NCI-H2107 treated with DMSO at 0.1 percent for 48 hours (cell line): Measurements from ENCODE around the gene RC3H2.
"Not testable (repeated sequence)": the region's sequence is repeated elsewhere in the genome, so short reads cannot be mapped to it uniquely, and the experiment has no call there.

Experiments
- DNase-seq: peaks from one replicate; lab custom pipeline; 2025; ENCODE audit not compliant: unreplicated experiment; lab: John Stamatoyannopoulos, UW

The RC3H2 gene

GRCh38 chr9:122922713-122923112, 17.6 kb upstream of the RC3H2 start:
- no peak for DNase-seq

- DNase-seq: no peak
Observed at GRCh38 chr9:122918310-122918709, 13.2 kb upstream of the RC3H2 start.

- peak; percentile 77 for DNase-seq
Observed at GRCh38 chr9:122912964-122913673, 8.0 kb upstream of the RC3H2 start, which contains the start of gene ZBTB6. TSS of gene ZBTB6 (minus strand) at chr9:122913323. CDS start at chr9:122912072, 1,251 bp downstream.

- DNase-seq: no peak
Observed at GRCh38 chr9:122912671-122912963, 7.5 kb upstream of the RC3H2 start.

- DNase-seq: not testable (repeated sequence)
Observed at GRCh38 chr9:122906122-122906521, 963 bp upstream of the RC3H2 start.

- DNase-seq: peak; percentile 13
Observed at GRCh38 chr9:122904466-122904822, 715 bp downstream of the RC3H2 start.

- no peak for DNase-seq
Observed at GRCh38 chr9:122900791-122901190, 4.4 kb downstream of the RC3H2 start.

- no peak for DNase-seq
Observed at GRCh38 chr9:122897969-122898368, 7.2 kb downstream of the RC3H2 start.

- no peak for DNase-seq
Observed at GRCh38 chr9:122888480-122888879, 16.7 kb downstream of the RC3H2 start.

- DNase-seq: no peak
Observed at GRCh38 chr9:122883125-122883524, 22.0 kb downstream of the RC3H2 start.

- DNase-seq: no peak
Observed at GRCh38 chr9:122879443-122879842, 25.7 kb downstream of the RC3H2 start.

- DNase-seq: no peak
Observed at GRCh38 chr9:122875523-122875922, 29.6 kb downstream of the RC3H2 start.

GRCh38 chr9:122867276-122867675, 37.9 kb downstream of the RC3H2 start:
- not testable (repeated sequence) for DNase-seq

GRCh38 chr9:122866079-122866478, 39.1 kb downstream of the RC3H2 start:
- no peak for DNase-seq

GRCh38 chr9:122865300-122865699, 39.9 kb downstream of the RC3H2 start:
- no peak for DNase-seq

GRCh38 chr9:122863407-122863806, 41.8 kb downstream of the RC3H2 start:
- no peak for DNase-seq

GRCh38 chr9:122860319-122861142, 44.6 kb downstream of the RC3H2 start:
- no peak for DNase-seq

GRCh38 chr9:122857815-122858214, 47.3 kb downstream of the RC3H2 start:
- DNase-seq: no peak

GRCh38 chr9:122852085-122852786, 52.9 kb downstream of the RC3H2 start:
- DNase-seq: not testable (repeated sequence)

- no peak for DNase-seq
Observed at GRCh38 chr9:122848256-122848943, 56.8 kb downstream of the RC3H2 start.

- DNase-seq: no peak
Observed at GRCh38 chr9:122846371-122846940, 58.7 kb downstream of the RC3H2 start.
